Fibroblast of pulmonary artery (primary cell): Measurements from ENCODE around the gene LPP.
A peak's percentile ranks its signal among the peaks of the same experiment; 100 is the strongest.

Experiments
- DNase-seq: peaks from one replicate; pipeline ENCODE4 v3.0.0-alpha.2; 2010; ENCODE audit warnings: low read depth
- H3K4me3 ChIP-seq: replicated peaks from 2 replicates; pipeline ENCODE4 v1.5.1; 2011; ENCODE audit warnings: low read depth, mild to moderate bottlenecking, control low read depth, low read length, moderate library complexity
- CTCF ChIP-seq: IDR thresholded peaks from 2 replicates; pipeline ENCODE4 v1.5.1; 2011; ENCODE audit warnings: mild to moderate bottlenecking, control low read depth, low read length, inconsistent platforms; ENCODE audit errors: missing control alignments

Gene LPP

GRCh38 chr3:188646592-188646991 is 492.6 kb downstream of the LPP start:
- no peak for TF ChIP-seq CTCF
- no peak overlapping the region for H3K4me3 ChIP-seq
- DNase-seq = peak; percentile 56

DNA sequence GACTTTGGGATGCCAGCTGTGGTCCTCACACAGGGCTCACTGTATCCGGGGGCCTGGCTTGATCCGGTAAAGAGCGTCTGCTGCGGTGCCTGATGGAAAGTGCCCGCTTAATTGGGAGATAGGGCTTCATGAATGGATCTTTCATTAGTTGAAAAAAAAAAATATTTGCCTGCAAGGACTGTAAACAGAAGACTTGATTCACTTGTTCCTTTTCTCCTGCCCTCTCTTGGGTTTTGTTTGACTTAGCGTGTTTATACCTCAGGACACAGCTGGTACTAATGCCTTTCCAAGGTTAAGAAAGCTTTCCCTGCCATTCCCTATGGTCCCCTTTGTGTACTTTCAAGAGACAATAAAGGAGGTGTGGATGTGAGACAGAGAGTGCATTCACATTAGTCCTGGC is 493.3 kb downstream of the LPP start:
- H3K4me3 ChIP-seq = no peak overlapping the region
- DNase-seq = no peak
- TF ChIP-seq CTCF = no peak

DNA sequence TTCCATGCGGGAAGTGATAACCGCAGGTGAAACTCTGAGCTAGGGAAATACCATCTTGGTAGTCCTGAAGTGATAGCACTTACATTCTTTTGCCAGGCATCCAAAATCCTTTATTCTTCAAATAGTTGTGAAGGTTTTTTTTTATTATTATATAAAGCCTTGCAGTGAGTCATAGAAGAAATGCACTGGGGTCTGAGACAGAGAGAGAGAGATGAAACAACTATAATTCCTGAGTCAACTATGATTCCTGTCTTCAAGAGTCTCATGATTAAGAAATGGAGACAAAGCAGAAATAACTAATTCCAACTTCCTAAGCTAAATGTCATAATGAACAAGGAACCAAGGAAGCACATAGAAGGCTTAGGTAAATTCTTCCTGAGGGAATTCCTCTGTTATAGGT is 495.6 kb downstream of the LPP start:
- H3K4me3 ChIP-seq = no peak overlapping the region
- TF ChIP-seq CTCF = no peak
- peak; percentile 30 for DNase-seq

- TF ChIP-seq CTCF = no peak
- DNase-seq = peak; percentile 52
- H3K4me3 ChIP-seq = no peak overlapping the region
These were observed 502.4 kb downstream of the LPP start for GRCh38 chr3:188656196-188656982.

- no peak for TF ChIP-seq CTCF
- no peak for DNase-seq
- H3K4me3 ChIP-seq = no peak overlapping the region
These were observed 504.6 kb downstream of the LPP start for GRCh38 chr3:188658606-188659005.

DNA sequence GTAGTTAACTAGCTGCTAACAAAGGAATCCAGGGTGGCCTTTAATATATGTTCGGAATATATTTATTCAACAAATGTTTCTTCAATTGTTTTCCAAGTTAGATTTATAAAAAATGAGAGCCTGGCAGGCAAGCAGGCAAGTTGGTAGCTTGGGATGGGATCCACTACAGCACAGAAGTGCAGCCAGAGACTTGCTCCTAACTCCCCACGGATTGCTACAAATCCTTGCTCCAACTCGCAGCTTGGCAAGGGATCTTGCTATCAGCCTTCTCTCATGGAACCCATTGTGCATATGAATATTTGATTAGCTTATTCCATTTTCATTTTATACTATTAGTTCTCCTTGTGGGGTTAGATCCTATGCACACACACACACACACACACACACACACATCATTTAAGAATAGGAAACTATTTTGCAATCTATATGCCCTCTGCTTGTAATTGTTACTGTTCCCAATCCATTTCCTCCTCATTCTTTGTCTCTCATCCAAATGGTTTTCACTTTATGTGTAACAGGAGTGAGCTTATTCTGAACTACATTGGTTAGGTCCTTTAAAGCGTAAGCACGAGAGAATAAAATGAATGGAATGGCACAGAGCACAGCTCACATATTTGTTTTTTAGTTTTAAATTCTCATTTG is 505.6 kb downstream of the LPP start:
- peak; percentile 65 for DNase-seq
- TF ChIP-seq CTCF = no peak
- H3K4me3 ChIP-seq = no peak overlapping the region
